Measurements from ENCODE around the gene STAP2.

The STAP2 gene

GRCh38 chr19:4374498-4375163, 36.0 kb upstream of the STAP2 start:
- 31% methylated on average over 24 of the region's 27 CpGs for WGBS
- Histone ChIP-seq H3K14ac (ENCODE audit: low read length in 2 of 2) (peak overlapping the region in 1 of 2 experiments; percentile 88), H3K18ac (ENCODE audit: low read depth in 1 of 2, low read length in 2 of 2) (peak overlapping the region; percentile 89 to 91)

GRCh38 chr19:4373601-4374497, 35.2 kb upstream of the STAP2 start:
- peak overlapping the region; percentile 37 for H2AK5ac ChIP-seq (ENCODE audit: low read length, severe bottlenecking)
- peak overlapping the region; percentile 84 for H2BK15ac ChIP-seq (ENCODE audit: low read depth, poor library complexity, severe bottlenecking)
- H3K4me2 ChIP-seq (ENCODE audit: low read length, poor library complexity, severe bottlenecking): no peak overlapping the region
- peaks cover 8 to 47% of the 10 kb centered on the region in 2 experiments for H3K36me3 ChIP-seq (ENCODE audit: control insufficient read depth in 1 of 2, insufficient read depth in 2 of 2, low read depth in 1 of 2, low read length in 2 of 2)
- H3K4me1 ChIP-seq (ENCODE audit: control insufficient read depth, insufficient read depth, low read depth, low read length): peaks cover 95% of the 10 kb centered on the region
- peak overlapping the region; percentile 89 to 91 for H3K18ac ChIP-seq (ENCODE audit: low read depth in 1 of 2, low read length in 2 of 2)
- peak overlapping the region; percentile 86 for H3K27ac ChIP-seq (ENCODE audit: low read length, poor library complexity, severe bottlenecking)
- peak overlapping the region; percentile 88 for H3K9ac ChIP-seq (ENCODE audit: low read length)
- H2AFZ ChIP-seq (ENCODE audit: low read depth, low read length): no peak overlapping the region
- peak overlapping the region; percentile 84 to 95 for H2BK12ac ChIP-seq (ENCODE audit: low read length in 2 of 2)
- peak overlapping the region; percentile 89 for H4K8ac ChIP-seq (ENCODE audit: low read length)
- peak overlapping the region; percentile 85 for H4K91ac ChIP-seq (ENCODE audit: low read length)
- peak overlapping the region; percentile 43 to 46 for H3K23ac ChIP-seq (ENCODE audit: low read length in 2 of 2)
- 77% methylated on average over 25 of the region's 25 CpGs for WGBS
- peaks cover 26% of the 10 kb centered on the region for H3K79me1 ChIP-seq (replicated peaks; ENCODE audit: low read length, poor library complexity, severe bottlenecking)
- no peaks in the 10 kb centered on the region for H3K27me3 ChIP-seq (ENCODE audit: control insufficient read depth in 1 of 2, insufficient read depth in 1 of 2, low read length in 2 of 2)
- peak overlapping the region; percentile 57 to 80 for H3K4ac ChIP-seq (ENCODE audit: low read depth in 1 of 2, low read length in 2 of 2)
- H2BK120ac ChIP-seq (ENCODE audit: low read depth, low read length): peak overlapping the region; percentile 24
- DNase-seq: peak; percentile 61
- no peak overlapping the region for H2BK5ac ChIP-seq (ENCODE audit: low read depth, low read length, poor library complexity, severe bottlenecking)
- no peaks in the 10 kb centered on the region for H3K9me3 ChIP-seq (ENCODE audit: control insufficient read depth, low read length)
- peak overlapping the region in 1 of 2 experiments; percentile 62 for H3K4me3 ChIP-seq (ENCODE audit: insufficient read depth in 1 of 2, low read depth in 1 of 2, low read length in 2 of 2)
- peak overlapping the region in 1 of 2 experiments; percentile 60 for H3K14ac ChIP-seq (ENCODE audit: low read length in 2 of 2)

More at GRCh38 chr19:4374498-4375163, 36.0 kb upstream of the STAP2 start:
- Histone ChIP-seq H3K4me3 (ENCODE audit: insufficient read depth in 1 of 2, low read depth in 1 of 2, low read length in 2 of 2) (peak overlapping the region in 1 of 2 experiments; percentile 62), H3K4me1 (ENCODE audit: control insufficient read depth, insufficient read depth, low read depth, low read length) (peaks cover 94% of the 10 kb centered on the region), H3K23ac (ENCODE audit: low read length in 2 of 2) (peak overlapping the region in 1 of 2 experiments; percentile 46), H3K27ac (ENCODE audit: low read length, poor library complexity, severe bottlenecking) (peak overlapping the region; percentile 86), H2BK120ac (ENCODE audit: low read depth, low read length) (peak overlapping the region; percentile 24), H3K9ac (ENCODE audit: low read length) (peak overlapping the region; percentile 88), H3K36me3 (ENCODE audit: control insufficient read depth in 1 of 2, insufficient read depth in 2 of 2, low read depth in 1 of 2, low read length in 2 of 2) (peaks cover 8 to 49% of the 10 kb centered on the region in 2 experiments), H3K27me3 (ENCODE audit: control insufficient read depth in 1 of 2, insufficient read depth in 1 of 2, low read length in 2 of 2) (no peaks in the 10 kb centered on the region), H2BK5ac (ENCODE audit: low read depth, low read length, poor library complexity, severe bottlenecking) (peak overlapping the region; percentile 48), H3K79me1 (replicated peaks; ENCODE audit: low read length, poor library complexity, severe bottlenecking) (peaks cover 24% of the 10 kb centered on the region), H3K9me3 (ENCODE audit: control insufficient read depth, low read length) (no peaks in the 10 kb centered on the region), H2BK15ac (ENCODE audit: low read depth, poor library complexity, severe bottlenecking) (peak overlapping the region; percentile 44), H2AK5ac (ENCODE audit: low read length, severe bottlenecking) (peak overlapping the region; percentile 37), H4K8ac (ENCODE audit: low read length) (peak overlapping the region; percentile 89), H4K91ac (ENCODE audit: low read length) (peak overlapping the region; percentile 37), H2BK12ac (ENCODE audit: low read length in 2 of 2) (peak overlapping the region; percentile 49 to 89), H2AFZ (ENCODE audit: low read depth, low read length) (no peak overlapping the region), H3K4me2 (ENCODE audit: low read length, poor library complexity, severe bottlenecking) (peak overlapping the region; percentile 4), H3K4ac (ENCODE audit: low read depth in 1 of 2, low read length in 2 of 2) (peak overlapping the region; percentile 27 to 52)
- peak; percentile 91 for DNase-seq

GRCh38 chr19:4373013-4373367, 34.4 kb upstream of the STAP2 start:
- Histone ChIP-seq H3K4me2 (ENCODE audit: low read length, poor library complexity, severe bottlenecking) (no peak overlapping the region), H2BK15ac (ENCODE audit: low read depth, poor library complexity, severe bottlenecking) (peak overlapping the region; percentile 53), H2AK5ac (ENCODE audit: low read length, severe bottlenecking) (peak overlapping the region; percentile 41), H3K27me3 (ENCODE audit: control insufficient read depth in 1 of 2, insufficient read depth in 1 of 2, low read length in 2 of 2) (no peaks in the 10 kb centered on the region), H2BK120ac (ENCODE audit: low read depth, low read length) (no peak overlapping the region), H3K36me3 (ENCODE audit: control insufficient read depth in 1 of 2, insufficient read depth in 2 of 2, low read depth in 1 of 2, low read length in 2 of 2) (peaks cover 10 to 46% of the 10 kb centered on the region in 2 experiments), H3K79me1 (replicated peaks; ENCODE audit: low read length, poor library complexity, severe bottlenecking) (peaks cover 28% of the 10 kb centered on the region), H2BK5ac (ENCODE audit: low read depth, low read length, poor library complexity, severe bottlenecking) (no peak overlapping the region), H3K27ac (ENCODE audit: low read length, poor library complexity, severe bottlenecking) (no peak overlapping the region), H2AFZ (ENCODE audit: low read depth, low read length) (no peak overlapping the region), H3K14ac (ENCODE audit: low read length in 2 of 2) (no peak overlapping the region), H3K4me3 (ENCODE audit: insufficient read depth in 1 of 2, low read depth in 1 of 2, low read length in 2 of 2) (no peak overlapping the region), H4K91ac (ENCODE audit: low read length) (peak overlapping the region; percentile 7), H3K9me3 (ENCODE audit: control insufficient read depth, low read length) (no peaks in the 10 kb centered on the region), H3K4me1 (ENCODE audit: control insufficient read depth, insufficient read depth, low read depth, low read length) (peaks cover 97% of the 10 kb centered on the region), H3K23ac (ENCODE audit: low read length in 2 of 2) (no peak overlapping the region), H4K8ac (ENCODE audit: low read length) (no peak overlapping the region), H3K18ac (ENCODE audit: low read depth in 1 of 2, low read length in 2 of 2) (no peak overlapping the region), H3K9ac (ENCODE audit: low read length) (peak overlapping the region; percentile 88), H2BK12ac (ENCODE audit: low read length in 2 of 2) (peak overlapping the region in 1 of 2 experiments; percentile 13), H3K4ac (ENCODE audit: low read depth in 1 of 2, low read length in 2 of 2) (no peak overlapping the region)
- WGBS: 97% methylated on average over 8 of the region's 8 CpGs
- no peak for DNase-seq

All from mesenchymal stem cell (in vitro differentiated cells and primary cell).